AG09319 (cell line): Measurements from ENCODE around the gene GABBR2.

Source experiments
- DNase-seq: peaks from one replicate; pipeline ENCODE4 v3.0.0-alpha.2; 2010; ENCODE audit warnings: low read depth; ENCODE audit errors: extremely low read depth
- TF ChIP-seq, protein P1 (sequence below): IDR thresholded peaks from 2 replicates; pipeline ENCODE4 v1.5.1; 2011; ENCODE audit warnings: low read depth, mild to moderate bottlenecking, inconsistent platforms, low read length, moderate library complexity

Gene GABBR2

DNA sequence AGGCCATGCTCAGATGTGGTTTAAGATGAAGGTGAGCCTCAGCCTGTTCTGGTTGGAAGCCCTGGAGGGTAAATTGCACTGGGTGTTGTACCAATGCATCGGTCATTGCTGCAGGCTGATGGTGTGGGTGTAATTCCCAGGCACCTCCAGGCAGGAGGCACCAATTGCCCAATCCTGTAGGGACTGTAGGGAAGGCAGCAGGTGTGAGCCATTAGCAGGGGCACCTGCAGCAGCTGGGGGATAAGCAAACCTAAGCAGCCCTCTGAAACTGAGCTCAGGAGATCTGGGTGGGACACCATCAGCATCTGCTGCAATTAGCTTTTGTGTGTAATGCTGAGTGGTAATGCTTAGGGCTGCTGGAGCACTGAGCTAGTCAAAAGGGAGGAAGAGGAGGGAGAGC, 263.2 kb downstream of the GABBR2 start:
- no peak for DNase-seq
- TF ChIP-seq, protein P1, sequence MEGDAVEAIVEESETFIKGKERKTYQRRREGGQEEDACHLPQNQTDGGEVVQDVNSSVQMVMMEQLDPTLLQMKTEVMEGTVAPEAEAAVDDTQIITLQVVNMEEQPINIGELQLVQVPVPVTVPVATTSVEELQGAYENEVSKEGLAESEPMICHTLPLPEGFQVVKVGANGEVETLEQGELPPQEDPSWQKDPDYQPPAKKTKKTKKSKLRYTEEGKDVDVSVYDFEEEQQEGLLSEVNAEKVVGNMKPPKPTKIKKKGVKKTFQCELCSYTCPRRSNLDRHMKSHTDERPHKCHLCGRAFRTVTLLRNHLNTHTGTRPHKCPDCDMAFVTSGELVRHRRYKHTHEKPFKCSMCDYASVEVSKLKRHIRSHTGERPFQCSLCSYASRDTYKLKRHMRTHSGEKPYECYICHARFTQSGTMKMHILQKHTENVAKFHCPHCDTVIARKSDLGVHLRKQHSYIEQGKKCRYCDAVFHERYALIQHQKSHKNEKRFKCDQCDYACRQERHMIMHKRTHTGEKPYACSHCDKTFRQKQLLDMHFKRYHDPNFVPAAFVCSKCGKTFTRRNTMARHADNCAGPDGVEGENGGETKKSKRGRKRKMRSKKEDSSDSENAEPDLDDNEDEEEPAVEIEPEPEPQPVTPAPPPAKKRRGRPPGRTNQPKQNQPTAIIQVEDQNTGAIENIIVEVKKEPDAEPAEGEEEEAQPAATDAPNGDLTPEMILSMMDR: no peak

DNA sequence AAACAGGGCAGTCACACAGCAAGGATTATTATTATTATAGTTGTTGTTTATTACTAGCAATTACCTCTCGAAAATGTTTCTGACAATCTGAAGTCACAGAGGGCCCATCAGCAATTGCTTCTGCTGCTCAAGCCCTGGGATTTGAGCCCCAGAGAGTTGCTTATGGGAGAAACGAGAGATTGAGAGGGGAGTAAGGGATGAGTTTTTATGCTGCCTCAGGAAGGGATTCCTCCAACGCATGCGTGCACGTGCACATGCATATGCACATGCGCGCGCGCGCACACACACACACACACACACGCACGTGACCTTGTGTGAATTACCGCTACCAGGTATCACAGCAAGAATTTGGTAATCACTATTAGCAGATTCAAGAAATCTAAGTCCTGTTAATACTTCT, 264.1 kb downstream of the GABBR2 start:
- TF ChIP-seq, protein P1: no peak
- no peak for DNase-seq

DNA sequence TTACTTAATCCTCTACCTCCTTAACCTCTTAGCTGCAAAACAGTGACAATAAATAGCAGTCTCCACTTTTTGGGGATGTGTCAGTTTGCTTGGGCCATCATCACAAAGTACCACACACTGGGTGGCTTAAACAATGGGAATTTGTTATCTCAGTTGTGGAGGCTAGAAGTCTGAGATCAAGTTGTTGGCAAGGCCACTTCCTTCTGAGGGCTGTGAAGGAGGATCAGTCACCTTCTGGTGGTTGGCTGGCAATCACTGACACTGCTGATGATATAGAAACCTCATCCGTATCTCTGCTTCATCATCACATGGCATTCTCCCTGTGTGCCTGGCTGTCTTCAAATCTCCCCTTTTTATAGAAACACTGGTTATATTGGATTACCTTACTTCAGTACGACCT, 266.2 kb downstream of the GABBR2 start:
- TF ChIP-seq, protein P1: no peak
- DNase-seq: no peak

DNA sequence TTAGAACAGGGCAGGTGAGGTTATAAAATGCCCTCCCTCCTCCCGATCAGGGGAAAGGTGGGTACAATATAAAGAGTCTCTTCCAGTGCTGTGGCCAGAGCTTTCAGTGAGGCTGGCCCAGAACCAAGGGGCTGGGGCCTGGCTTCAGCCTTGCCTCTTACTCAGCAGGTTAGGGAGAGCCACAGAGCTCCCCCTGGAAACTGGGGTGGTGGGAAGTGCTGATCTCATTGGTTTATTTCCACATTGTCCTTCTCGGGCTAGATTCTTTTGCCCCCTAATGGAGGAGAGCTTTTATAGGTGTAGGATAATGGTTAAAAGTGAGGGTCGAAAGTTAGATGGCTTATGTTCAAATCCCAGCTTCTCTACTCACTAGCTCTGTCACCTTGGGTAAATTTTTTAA, 266.6 kb downstream of the GABBR2 start:
- DNase-seq: no peak

DNA sequence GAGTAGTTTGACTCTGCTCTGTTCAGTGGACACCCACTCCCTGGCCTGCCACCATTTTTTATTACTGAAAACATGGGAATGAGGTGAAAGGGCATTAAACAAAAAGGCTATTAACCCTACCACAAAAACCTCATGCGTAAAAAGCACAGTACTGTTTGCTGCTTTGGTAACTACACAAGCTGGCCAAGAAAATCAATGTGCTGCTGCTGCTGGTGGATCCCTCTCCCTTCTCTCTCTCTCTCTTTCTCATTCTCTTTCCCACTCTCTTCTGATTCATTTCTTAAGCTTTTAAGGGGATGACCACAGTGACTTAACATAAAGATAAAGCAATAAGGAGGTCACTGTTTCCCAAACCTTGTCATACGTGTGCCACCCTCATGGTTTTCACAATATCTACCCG, 270.1 kb downstream of the GABBR2 start:
- TF ChIP-seq, protein P1: no peak
- no peak for DNase-seq

More for the DNA sequence above, 266.6 kb downstream of the GABBR2 start:
- TF ChIP-seq, protein P1: no peak

DNA sequence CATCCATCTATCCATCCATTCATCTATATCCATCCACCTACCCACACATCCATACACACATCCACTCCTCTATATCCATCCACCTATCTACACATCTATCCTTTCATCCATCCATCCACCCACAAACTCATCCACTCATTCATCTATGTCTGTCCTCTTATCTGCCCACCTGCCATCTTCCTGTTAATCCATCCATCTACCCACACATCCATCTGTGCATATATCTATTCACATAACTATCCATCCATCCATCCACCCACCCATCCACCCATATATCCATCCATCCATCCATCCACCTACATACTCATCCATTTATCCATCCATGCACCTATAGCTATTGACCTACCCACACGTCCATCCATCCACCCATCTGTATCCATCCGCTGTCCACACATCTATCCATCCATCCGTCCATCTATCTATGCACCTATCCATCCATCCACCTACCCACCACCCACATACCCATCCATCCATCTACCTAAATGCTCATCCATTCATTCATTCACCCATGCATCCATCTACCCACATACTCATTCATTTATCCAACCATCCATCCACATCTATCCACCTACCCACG, 271.2 kb downstream of the GABBR2 start:
- TF ChIP-seq, protein P1: no peak

DNA sequence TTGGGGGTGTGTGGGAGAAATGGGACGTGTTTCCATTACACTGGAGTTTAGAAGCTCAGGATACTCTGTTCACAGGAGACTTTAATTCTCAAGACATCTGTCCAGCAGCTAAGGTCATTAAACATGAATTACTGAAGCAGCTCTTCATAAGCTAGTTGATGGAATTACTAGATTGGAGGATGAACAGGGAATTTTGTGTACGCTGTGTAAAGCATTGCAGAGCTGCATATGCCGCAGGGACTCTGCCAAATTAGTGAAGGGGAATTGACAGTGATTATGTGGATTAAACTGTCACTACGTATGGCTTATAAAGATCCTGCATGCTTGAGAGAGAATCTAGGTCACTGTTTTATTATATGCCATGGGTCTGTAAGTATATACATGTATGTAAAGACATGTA, 275.8 kb downstream of the GABBR2 start:
- no peak for DNase-seq
- TF ChIP-seq, protein P1: no peak

More for the DNA sequence above, 271.2 kb downstream of the GABBR2 start:
- DNase-seq: no peak
